ENCODE results near the gene MACROD2.

The MACROD2 gene

DNA sequence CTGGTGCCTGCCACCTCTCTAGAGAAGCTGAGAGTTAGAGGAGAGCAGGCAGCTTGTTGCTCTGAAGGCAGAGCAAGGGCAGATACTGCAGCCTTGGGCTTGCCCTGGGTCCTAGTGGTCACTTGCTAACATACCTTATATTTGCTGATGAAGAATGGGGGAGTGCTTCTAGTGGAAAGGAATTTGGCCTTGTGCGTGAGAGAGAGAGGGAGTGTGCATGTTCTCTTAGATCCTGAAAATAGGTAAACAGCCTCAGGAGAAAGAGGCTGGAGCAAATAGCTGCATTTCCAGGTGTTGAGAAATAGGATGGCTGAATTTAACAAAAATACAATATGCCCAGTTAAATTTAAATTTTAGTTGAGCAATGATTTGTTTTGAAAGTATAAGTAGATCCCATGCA, 1066.6 kb downstream of the MACROD2 start:
- DNase-seq (ENCODE audit: extremely low read depth, insufficient read length), result no peak
- H3K4me3 ChIP-seq (replicated peaks; ENCODE audit: low read depth, low read length), result no peak overlapping the region
- H3K36me3 ChIP-seq (ENCODE audit: control insufficient read depth, insufficient read depth, low read length), result no peaks in the 10 kb centered on the region
- H3K27me3 ChIP-seq (replicated peaks; ENCODE audit: control insufficient read depth, insufficient read depth, low read length), result no peaks in the 10 kb centered on the region
- TF ChIP-seq, protein P1, sequence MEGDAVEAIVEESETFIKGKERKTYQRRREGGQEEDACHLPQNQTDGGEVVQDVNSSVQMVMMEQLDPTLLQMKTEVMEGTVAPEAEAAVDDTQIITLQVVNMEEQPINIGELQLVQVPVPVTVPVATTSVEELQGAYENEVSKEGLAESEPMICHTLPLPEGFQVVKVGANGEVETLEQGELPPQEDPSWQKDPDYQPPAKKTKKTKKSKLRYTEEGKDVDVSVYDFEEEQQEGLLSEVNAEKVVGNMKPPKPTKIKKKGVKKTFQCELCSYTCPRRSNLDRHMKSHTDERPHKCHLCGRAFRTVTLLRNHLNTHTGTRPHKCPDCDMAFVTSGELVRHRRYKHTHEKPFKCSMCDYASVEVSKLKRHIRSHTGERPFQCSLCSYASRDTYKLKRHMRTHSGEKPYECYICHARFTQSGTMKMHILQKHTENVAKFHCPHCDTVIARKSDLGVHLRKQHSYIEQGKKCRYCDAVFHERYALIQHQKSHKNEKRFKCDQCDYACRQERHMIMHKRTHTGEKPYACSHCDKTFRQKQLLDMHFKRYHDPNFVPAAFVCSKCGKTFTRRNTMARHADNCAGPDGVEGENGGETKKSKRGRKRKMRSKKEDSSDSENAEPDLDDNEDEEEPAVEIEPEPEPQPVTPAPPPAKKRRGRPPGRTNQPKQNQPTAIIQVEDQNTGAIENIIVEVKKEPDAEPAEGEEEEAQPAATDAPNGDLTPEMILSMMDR (IDR thresholded peaks at IDR 0.05; ENCODE audit: insufficient read depth, low read length, poor library complexity, severe bottlenecking), result no peak

DNA sequence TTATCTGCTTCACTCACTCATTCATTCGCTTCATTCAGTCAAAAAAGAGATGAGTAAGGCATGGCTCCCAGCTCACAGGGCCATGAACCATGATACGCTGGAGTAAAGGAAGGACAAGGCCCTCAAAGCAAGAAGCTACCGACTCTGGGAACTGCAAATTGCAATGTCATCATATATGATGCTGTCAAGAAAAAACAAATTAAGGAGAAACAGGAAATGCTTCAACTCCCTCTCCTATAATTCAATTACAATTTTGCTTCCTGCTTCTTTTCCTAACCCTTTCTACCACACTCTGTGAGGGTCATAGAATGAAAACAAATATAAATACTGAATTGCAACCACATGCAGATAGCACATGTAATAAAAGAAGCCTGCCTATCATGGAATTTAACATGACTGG, 1067.8 kb downstream of the MACROD2 start:
- TF ChIP-seq, protein P1 (IDR thresholded peaks at IDR 0.05; ENCODE audit: insufficient read depth, low read length, poor library complexity, severe bottlenecking), result no peak
- no peaks in the 10 kb centered on the region for H3K27me3 ChIP-seq (replicated peaks; ENCODE audit: control insufficient read depth, insufficient read depth, low read length)
- H3K36me3 ChIP-seq (ENCODE audit: control insufficient read depth, insufficient read depth, low read length), result no peaks in the 10 kb centered on the region
- H3K4me3 ChIP-seq (replicated peaks; ENCODE audit: low read depth, low read length), result no peak overlapping the region
- no peak for DNase-seq (ENCODE audit: extremely low read depth, insufficient read length)

DNA sequence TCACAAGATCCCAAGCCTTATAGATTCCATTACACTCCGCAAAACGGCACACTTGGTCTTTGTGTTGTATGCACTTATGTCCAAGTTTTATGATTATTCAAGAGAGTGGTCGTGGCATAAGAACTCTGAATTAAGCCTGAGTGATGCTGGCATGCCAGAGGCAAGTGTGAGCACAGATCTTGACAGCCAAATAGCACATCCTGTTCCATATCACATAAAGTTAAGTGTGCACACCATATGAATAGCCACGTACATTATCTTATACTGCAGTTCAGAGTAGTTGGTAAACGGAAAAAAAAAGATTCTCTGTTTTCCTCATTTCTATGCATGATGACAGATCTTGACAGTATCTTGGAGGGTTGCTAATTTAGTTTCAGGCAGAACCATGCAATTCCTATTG, 1069.4 kb downstream of the MACROD2 start:
- Histone ChIP-seq H3K36me3 (ENCODE audit: control insufficient read depth, insufficient read depth, low read length) (no peaks in the 10 kb centered on the region), H3K27me3 (replicated peaks; ENCODE audit: control insufficient read depth, insufficient read depth, low read length) (no peaks in the 10 kb centered on the region), H3K4me3 (replicated peaks; ENCODE audit: low read depth, low read length) (no peak overlapping the region)
- TF ChIP-seq, protein P1 (IDR thresholded peaks at IDR 0.05; ENCODE audit: insufficient read depth, low read length, poor library complexity, severe bottlenecking), result no peak
- DNase-seq (ENCODE audit: extremely low read depth, insufficient read length), result no peak

- Histone ChIP-seq H3K27me3 (replicated peaks; ENCODE audit: control insufficient read depth, insufficient read depth, low read length) (no peaks in the 10 kb centered on the region), H3K36me3 (ENCODE audit: control insufficient read depth, insufficient read depth, low read length) (no peaks in the 10 kb centered on the region), H3K4me3 (replicated peaks; ENCODE audit: low read depth, low read length) (no peak overlapping the region)
- TF ChIP-seq, protein P1 (IDR thresholded peaks at IDR 0.05; ENCODE audit: insufficient read depth, low read length, poor library complexity, severe bottlenecking), result no peak
- DNase-seq (ENCODE audit: extremely low read depth, insufficient read length), result no peak
These were observed 1070.5 kb downstream of the MACROD2 start for GRCh38 chr20:15065794-15066193.

GRCh38 chr20:15068486-15068885, 1073.2 kb downstream of the MACROD2 start:
- TF ChIP-seq, protein P1 (IDR thresholded peaks at IDR 0.05; ENCODE audit: insufficient read depth, low read length, poor library complexity, severe bottlenecking), result no peak
- no peak for DNase-seq (ENCODE audit: extremely low read depth, insufficient read length)
- Histone ChIP-seq H3K27me3 (replicated peaks; ENCODE audit: control insufficient read depth, insufficient read depth, low read length) (no peaks in the 10 kb centered on the region), H3K36me3 (ENCODE audit: control insufficient read depth, insufficient read depth, low read length) (no peaks in the 10 kb centered on the region), H3K4me3 (replicated peaks; ENCODE audit: low read depth, low read length) (no peak overlapping the region)

DNA sequence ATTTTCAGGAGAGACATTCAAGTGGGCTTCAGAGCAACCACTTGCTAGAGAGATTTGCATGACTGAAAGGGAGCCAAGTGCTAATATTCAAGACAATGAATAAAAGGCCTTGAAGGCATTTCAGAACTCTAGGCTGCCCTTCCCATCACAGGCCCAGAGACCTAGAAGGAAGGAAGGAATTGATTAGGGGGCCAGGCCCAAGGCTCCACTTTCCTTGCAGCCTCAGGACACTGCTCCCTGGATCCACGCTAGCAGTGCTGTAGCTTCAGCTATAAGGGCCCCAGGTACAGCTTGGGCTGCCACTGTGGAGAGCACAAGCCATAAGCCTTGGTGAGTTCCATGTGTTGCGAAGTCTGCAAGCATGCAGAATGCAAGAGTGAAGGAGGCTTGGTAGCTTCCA, 1074.0 kb downstream of the MACROD2 start:
- Histone ChIP-seq H3K4me3 (replicated peaks; ENCODE audit: low read depth, low read length) (no peak overlapping the region), H3K36me3 (ENCODE audit: control insufficient read depth, insufficient read depth, low read length) (no peaks in the 10 kb centered on the region), H3K27me3 (replicated peaks; ENCODE audit: control insufficient read depth, insufficient read depth, low read length) (no peaks in the 10 kb centered on the region)
- TF ChIP-seq, protein P1 (IDR thresholded peaks at IDR 0.05; ENCODE audit: insufficient read depth, low read length, poor library complexity, severe bottlenecking), result no peak
- no peak for DNase-seq (ENCODE audit: extremely low read depth, insufficient read length)

All from GM06990 (cell line).